Measurements from ENCODE around the gene IFIT2. TPM values are rescaled to one million over a fixed set of nuclear protein-coding genes. Genes with fewer than 3 reads are reported as not detected.
A peak's percentile ranks its signal among the peaks of the same experiment; 100 is the strongest.

The IFIT2 gene
- total RNA-seq, 1 experiment from 2014 or later = 1.0 TPM

GRCh38 chr10:89281606-89282395, 20.0 kb upstream of the IFIT2 start:
- ChIA-PET CTCF (no interaction called here), POLR2A (no interaction called here), RAD21 (ENCODE audit: low non-redundant PET in 1 of 2, low total read pairs in 2 of 2, uncharacterized antibody in 2 of 2, unreplicated experiment in 2 of 2) (no interaction called here)
- intact Hi-C loops (cut with micrococcal nuclease) = loop anchor here (2.0 kb wide), 1 partner anchor 21 kb away; the partner anchor contains the start of gene IFIT2
- Histone ChIP-seq H3K9ac (ENCODE audit: low read length) (no peak overlapping the region), H2AFZ (ENCODE audit: low read depth, low read length, poor library complexity, severe bottlenecking) (peak overlapping the region; percentile 75), H3K4me2 (ENCODE audit: low read length) (peak overlapping the region; percentile 45; the same call in 1 of the 2 replicates), H3K27me3 (ENCODE audit: insufficient read depth, low read length) (no peaks in the 10 kb centered on the region), H3K79me2 (ENCODE audit: insufficient read depth, low read length) (no peaks in the 10 kb centered on the region), H4K20me1 (ENCODE audit: insufficient read depth) (no peaks in the 10 kb centered on the region), H3K9me2 (ENCODE audit: insufficient read depth) (no peaks in the 10 kb centered on the region), H3K4me3 (replicated peaks in 1 of 2; ENCODE audit: low read depth in 1 of 2, low read length in 2 of 2) (no peak overlapping the region), H3K36me3 (ENCODE audit: control insufficient read depth in 1 of 2, insufficient read depth in 2 of 2, low read length in 2 of 2) (no peaks in the 10 kb centered on the region), H3K9me3 (ENCODE audit: control insufficient read depth in 1 of 2, insufficient read depth in 1 of 2, low read depth in 1 of 2, low read length in 2 of 2) (no peaks in the 10 kb centered on the region), H3K27ac (ENCODE audit: low read depth, low read length) (no peak overlapping the region), H3K4me1 (ENCODE audit: control insufficient read depth in 1 of 2, insufficient read depth in 2 of 2, low read length in 2 of 2) (peaks cover 51 to 66% of the 10 kb centered on the region in 2 experiments)
- TF ChIP-seq ELF1 (IDR thresholded peaks at IDR 0.05; ENCODE audit: borderline replicate concordance, low read depth) (no peak), YY1 (IDR thresholded peaks at IDR 0.05; ENCODE audit: extremely low read depth, insufficient replicate concordance, low read depth, low read length) (no peak), ATF3 (IDR thresholded peaks at IDR 0.05) (no peak), CEBPB (IDR thresholded peaks at IDR 0.05; ENCODE audit: low read depth) (no peak), JUND (IDR thresholded peaks at IDR 0.05) (no peak)
- BruUV-seq (replicated peaks) = no TSS peak
- DNase-seq (ENCODE audit: low read depth, low spot score) = no peak
- no peak for ATAC-seq

GRCh38 chr10:89283025-89283935, 18.6 kb upstream of the IFIT2 start:
- Histone ChIP-seq H3K4me2 (ENCODE audit: low read length) (peak overlapping the region; percentile 47), H3K27ac (ENCODE audit: low read depth, low read length) (peak overlapping the region; percentile 15; the same call in 1 of the 2 replicates), H3K27me3 (ENCODE audit: insufficient read depth, low read length) (no peaks in the 10 kb centered on the region), H2AFZ (ENCODE audit: low read depth, low read length, poor library complexity, severe bottlenecking) (peak overlapping the region; percentile 95), H3K4me3 (replicated peaks in 1 of 2; ENCODE audit: low read depth in 1 of 2, low read length in 2 of 2) (no peak overlapping the region), H3K9me3 (ENCODE audit: control insufficient read depth in 1 of 2, insufficient read depth in 1 of 2, low read depth in 1 of 2, low read length in 2 of 2) (no peaks in the 10 kb centered on the region), H3K9ac (ENCODE audit: low read length) (peak overlapping the region; percentile 41), H3K36me3 (ENCODE audit: control insufficient read depth in 1 of 2, insufficient read depth in 2 of 2, low read length in 2 of 2) (no peaks in the 10 kb centered on the region), H4K20me1 (ENCODE audit: insufficient read depth) (no peaks in the 10 kb centered on the region), H3K79me2 (ENCODE audit: insufficient read depth, low read length) (no peaks in the 10 kb centered on the region), H3K4me1 (ENCODE audit: control insufficient read depth in 1 of 2, insufficient read depth in 2 of 2, low read length in 2 of 2) (peaks cover 41 to 54% of the 10 kb centered on the region in 2 experiments), H3K9me2 (ENCODE audit: insufficient read depth) (no peaks in the 10 kb centered on the region)
- ATAC-seq (no peak), DNase-seq (ENCODE audit: low read depth, low spot score) (no peak)
- ChIA-PET CTCF (interaction anchor here (1.0 kb wide), 1 partner anchor 86 kb away, joined by 3 read pairs; no protein-coding TSS in a partner anchor), POLR2A (no interaction called here), RAD21 (ENCODE audit: low non-redundant PET in 1 of 2, low total read pairs in 2 of 2, uncharacterized antibody in 2 of 2, unreplicated experiment in 2 of 2) (no interaction called here)
- intact Hi-C loops (cut with micrococcal nuclease) = loop anchor here (2.0 kb wide), 1 partner anchor 20 kb away; the partner anchor contains the start of gene IFIT2
- no TSS peak for BruUV-seq (replicated peaks)
- TF ChIP-seq SIN3A (IDR thresholded peaks at IDR 0.05; ENCODE audit: low read depth) (no peak), REST (IDR thresholded peaks at IDR 0.05; ENCODE audit: low read depth) (no peak), EZH2 (IDR thresholded peaks at IDR 0.05) (no peak), RAD21 (IDR thresholded peaks at IDR 0.05; ENCODE audit: low read depth) (no peak), CBX3 (IDR thresholded peaks at IDR 0.05; ENCODE audit: low read depth) (no peak), CTCF (IDR thresholded peaks at IDR 0.05 in 2 of 3, conservative IDR thresholded peaks at IDR 0.05 in 1 of 3; ENCODE audit: borderline replicate concordance in 1 of 3, insufficient read depth in 1 of 3, low read depth in 2 of 3, low read length in 2 of 3) (no peak), FOSL1 (IDR thresholded peaks at IDR 0.05; ENCODE audit: low read depth) (no peak)

All from HCT116 (cell line).